Upper lobe of left lung (tissue), 6 donors: ENCODE results near the gene CEP97. TPM values are rescaled to one million over a fixed set of nuclear protein-coding genes. Genes with fewer than 3 reads are reported as not detected.
"Not testable (repeated sequence)": the region's sequence is repeated elsewhere in the genome, so short reads cannot be mapped to it uniquely, and the experiment has no call there.

Experiments
- ATAC-seq, 2 donors: fragments of 200-7000 bp; cut with Tn5 transposase; one replicate each; pipeline ENCODE4 v1.9.1; 2022; ENCODE audit warnings: mild to moderate bottlenecking in 2 of 2, moderate library complexity in 2 of 2; ENCODE audit not compliant: low FRiP score in 2 of 2
- DNase-seq, 2 donors: peaks; one replicate each; pipeline ENCODE4 v3.0.0-alpha.2; 2019 to 2020
- H3K27ac ChIP-seq, 4 donors: fragments of 200-600 bp; sonication (generic); one replicate each; pipeline ENCODE4 v1.5.1; 2016 to 2019
- H3K27me3 ChIP-seq, 4 donors: fragments of 200-600 bp; sonication (generic); one replicate each; pipeline ENCODE4 v1.5.1; 2017 to 2019
- H3K36me3 ChIP-seq, 4 donors: fragments of 200-600 bp; sonication (generic); one replicate each; pipeline ENCODE4 v1.5.1; 2016 to 2019
- H3K4me1 ChIP-seq, 4 donors: fragments of 200-600 bp; sonication (generic); one replicate each; pipeline ENCODE4 v1.5.1; 2018 to 2019
- H3K4me3 ChIP-seq, 4 donors: fragments of 200-600 bp; sonication (generic); one replicate each; pipeline ENCODE4 v1.5.1; 2017 to 2019; ENCODE audit warnings: mild to moderate bottlenecking in 2 of 4, moderate library complexity in 1 of 4
- H3K9me3 ChIP-seq, 4 donors: fragments of 200-600 bp; sonication (generic); one replicate each; pipeline ENCODE4 v1.5.1; 2018 to 2019
- EP300 ChIP-seq, 4 donors: sonication (generic); formaldehyde crosslinking; IDR thresholded peaks; one replicate each; pipeline ENCODE4 v1.5.1; 2017; ENCODE audit warnings: antibody characterized with exemption in 4 of 4, control low read depth in 2 of 4
- POLR2A ChIP-seq, 4 donors: fragments of 450-650 bp; IDR thresholded peaks; one replicate each; pipeline ENCODE4 v1.5.1; 2016 to 2017; ENCODE audit warnings: antibody characterized with exemption in 4 of 4, mild to moderate bottlenecking in 2 of 4
- POLR2AphosphoS5 ChIP-seq, 2 donors: sonication (generic); formaldehyde crosslinking; IDR thresholded peaks; one replicate each; pipeline ENCODE4 v1.5.1; 2017; ENCODE audit warnings: antibody characterized with exemption in 2 of 2
- WGBS, 2 donors: methylation state at CpG; one replicate each; pipeline ENCODE4 v1.1.5; 2017 to 2018; 5-methylcytosine and 5-hydroxymethylcytosine counted together
- total RNA-seq, 6 donors: library from RNA; depleted of rRNA in 4 of 6; stranded (reverse); fragments of >200 nt in 4 of 6; gene quantifications; one replicate each; pipeline versions ENCODE4 v1.1.0 to v1.2.1, GENCODE V29; 2016 to 2021
- TF ChIP-seq, protein P1 (sequence below), 6 experiments: fragments of 450-650 bp in 4 of 6; fragments of 200-600 bp in 2 of 6; sonication (generic) in 2 of 6; IDR thresholded peaks; one replicate each; pipeline ENCODE4 v1.5.1; 2016 to 2019; ENCODE audit warnings: antibody characterized with exemption in 6 of 6
- donor health status: DM: no; HTN: no; CAD: no; lungs with moderate emphysema.
- donor health status: DM: no; HTN: yes; CAD: no; lungs with severe emphysema.

CEP97 gene
- total RNA-seq, 6 donors from 2014 or later = 4.7 to 14.9 (median 7.7) TPM

DNA sequence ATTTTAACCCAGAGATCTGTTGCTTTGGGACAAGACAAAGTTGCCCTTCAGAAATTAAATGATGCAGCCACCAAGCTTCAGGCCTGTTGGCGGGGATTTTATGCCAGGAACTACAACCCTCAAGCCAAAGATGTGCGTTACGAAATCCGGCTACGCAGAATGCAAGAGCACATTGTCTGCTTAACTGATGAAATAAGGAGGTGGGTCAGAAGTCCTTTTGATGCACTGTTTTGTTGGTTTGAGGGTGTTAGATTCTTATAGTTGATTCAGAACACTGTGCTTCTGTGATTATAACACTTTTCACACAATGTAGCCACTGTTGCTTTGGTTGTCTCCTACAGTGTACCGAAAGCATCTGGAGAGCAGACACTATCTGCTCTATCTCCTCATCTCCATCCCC, 33.8 kb downstream of the CEP97 start:
- TF ChIP-seq, protein P1, sequence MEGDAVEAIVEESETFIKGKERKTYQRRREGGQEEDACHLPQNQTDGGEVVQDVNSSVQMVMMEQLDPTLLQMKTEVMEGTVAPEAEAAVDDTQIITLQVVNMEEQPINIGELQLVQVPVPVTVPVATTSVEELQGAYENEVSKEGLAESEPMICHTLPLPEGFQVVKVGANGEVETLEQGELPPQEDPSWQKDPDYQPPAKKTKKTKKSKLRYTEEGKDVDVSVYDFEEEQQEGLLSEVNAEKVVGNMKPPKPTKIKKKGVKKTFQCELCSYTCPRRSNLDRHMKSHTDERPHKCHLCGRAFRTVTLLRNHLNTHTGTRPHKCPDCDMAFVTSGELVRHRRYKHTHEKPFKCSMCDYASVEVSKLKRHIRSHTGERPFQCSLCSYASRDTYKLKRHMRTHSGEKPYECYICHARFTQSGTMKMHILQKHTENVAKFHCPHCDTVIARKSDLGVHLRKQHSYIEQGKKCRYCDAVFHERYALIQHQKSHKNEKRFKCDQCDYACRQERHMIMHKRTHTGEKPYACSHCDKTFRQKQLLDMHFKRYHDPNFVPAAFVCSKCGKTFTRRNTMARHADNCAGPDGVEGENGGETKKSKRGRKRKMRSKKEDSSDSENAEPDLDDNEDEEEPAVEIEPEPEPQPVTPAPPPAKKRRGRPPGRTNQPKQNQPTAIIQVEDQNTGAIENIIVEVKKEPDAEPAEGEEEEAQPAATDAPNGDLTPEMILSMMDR (IDR thresholded peaks at IDR 0.05) = no peak
- TF ChIP-seq POLR2AphosphoS5 (IDR thresholded peaks at IDR 0.05) = no peak
- TF ChIP-seq EP300 (IDR thresholded peaks at IDR 0.05) = no peak
- TF ChIP-seq POLR2A (IDR thresholded peaks at IDR 0.05) = no peak
- no peak overlapping the region for H3K4me3 ChIP-seq
- no peaks in the 10 kb centered on the region for H3K27me3 ChIP-seq
- ATAC-seq (no peak), DNase-seq (no peak)
- H3K36me3 ChIP-seq = peaks cover 5 to 52% (median 19%) of the 10 kb centered on the region in 4 donors
- H3K4me1 ChIP-seq = no peaks in the 10 kb centered on the region
- H3K27ac ChIP-seq = no peak overlapping the region
- no peaks in the 10 kb centered on the region for H3K9me3 ChIP-seq
- 96 to 98% methylated on average over 6 of the region's 6 CpGs for WGBS, 2 donors

DNA sequence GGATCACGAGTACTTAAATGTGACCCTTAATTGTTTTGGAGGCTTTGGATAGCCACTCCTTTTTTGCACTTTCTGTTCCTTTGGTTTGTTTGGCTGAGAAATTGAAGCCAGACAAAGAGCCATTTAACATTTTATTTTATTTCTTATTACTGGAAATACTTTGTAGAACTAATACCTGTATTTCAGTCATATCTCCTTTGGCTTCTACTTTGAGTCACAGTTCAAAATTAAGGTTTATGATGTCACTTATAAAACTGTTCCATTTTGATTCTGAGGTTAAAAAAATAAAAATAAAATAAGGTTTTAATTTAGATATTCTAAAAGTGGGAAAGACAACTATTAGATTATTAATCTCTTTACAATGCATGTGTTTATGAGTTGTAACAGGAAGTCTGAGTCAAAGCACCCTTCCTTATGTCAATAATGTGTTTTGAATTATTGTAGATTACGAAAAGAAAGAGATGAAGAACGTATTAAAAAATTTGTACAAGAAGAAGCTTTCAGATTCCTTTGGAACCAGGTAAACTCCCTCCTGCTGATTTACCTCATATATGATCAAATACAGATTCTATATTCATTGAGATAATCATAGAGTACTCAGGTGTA, 37.7 kb downstream of the CEP97 start:
- Histone ChIP-seq H3K4me1 (no peaks in the 10 kb centered on the region), H3K4me3 (no peak overlapping the region), H3K36me3 (peaks cover 5 to 39% (median 16%) of the 10 kb centered on the region in 4 donors), H3K27ac (no peak overlapping the region), H3K9me3 (no peaks in the 10 kb centered on the region), H3K27me3 (no peaks in the 10 kb centered on the region)
- DNase-seq (no peak), ATAC-seq (no peak)
- TF ChIP-seq EP300 (IDR thresholded peaks at IDR 0.05) = no peak
- TF ChIP-seq, protein P1 (IDR thresholded peaks at IDR 0.05) = no peak
- TF ChIP-seq POLR2AphosphoS5 (IDR thresholded peaks at IDR 0.05) = no peak
- 70 to 72% methylated on average over 3 of the region's 3 CpGs for WGBS, 2 donors

DNA sequence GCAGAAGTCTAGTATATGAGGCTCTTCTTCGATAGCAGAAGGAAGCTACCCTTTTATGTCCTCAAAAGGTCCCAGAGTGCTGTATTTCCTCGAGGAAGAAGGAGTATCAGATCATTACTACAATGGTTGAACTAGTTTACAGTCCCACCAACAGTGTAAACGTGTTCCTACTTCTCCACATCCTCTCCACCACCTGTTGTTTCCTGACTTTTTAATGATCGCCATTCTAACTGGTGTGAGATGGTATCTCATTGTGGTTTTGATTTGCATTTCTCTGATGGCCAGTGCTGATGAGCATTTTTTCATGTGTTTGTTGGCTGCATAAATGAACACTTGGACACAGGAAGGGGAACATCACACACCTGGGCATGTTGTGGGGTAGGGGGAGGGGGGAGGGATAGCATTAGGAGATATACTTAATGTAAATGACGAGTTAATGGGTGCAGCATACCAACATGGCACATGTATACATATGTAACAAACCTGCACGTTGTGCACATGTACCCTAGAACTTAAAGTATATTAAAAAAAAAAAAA, 53.4 kb downstream of the CEP97 start:
- H3K36me3 ChIP-seq, H3K27ac ChIP-seq, DNase-seq, ATAC-seq, H3K9me3 ChIP-seq, H3K27me3 ChIP-seq, H3K4me3 ChIP-seq: not testable (repeated sequence)
- H3K4me1 ChIP-seq = peaks cover 9 to 25% (median 24%) of the 10 kb centered on the region in 4 donors
- WGBS, 2 donors = 85 to 87% methylated on average over 4 to 6 of the region's 6 CpGs

DNA sequence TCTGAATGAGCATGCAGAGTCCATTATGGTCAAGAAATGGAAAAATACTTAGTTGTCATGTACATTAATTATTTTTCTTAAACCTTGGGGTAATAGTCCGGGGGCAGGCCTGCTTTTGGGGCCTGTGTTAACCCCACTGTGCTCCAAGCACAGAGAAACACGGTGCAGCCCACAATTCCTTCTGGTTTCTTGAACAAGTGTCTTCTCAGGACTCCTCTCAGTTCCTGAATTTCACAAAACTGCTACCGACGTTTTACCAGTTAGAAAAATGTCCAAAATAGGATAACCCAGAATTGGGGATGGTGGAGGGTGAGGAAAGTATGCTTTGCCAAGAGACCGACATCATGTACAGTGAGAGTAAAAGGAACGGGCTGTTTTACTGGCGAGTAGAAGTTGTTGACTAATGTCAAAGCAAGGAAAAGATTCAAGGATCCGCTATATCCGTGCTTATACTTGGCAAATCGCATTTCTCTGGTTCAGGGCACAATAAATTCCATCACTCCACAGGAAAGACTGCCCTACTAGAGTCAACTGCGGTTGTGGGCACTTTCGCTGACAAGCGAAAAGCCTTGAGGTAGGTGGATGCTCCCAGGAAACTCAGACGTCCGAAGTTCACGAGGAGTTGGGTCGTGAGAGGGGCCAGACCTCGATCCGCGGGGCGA, 54.1 kb downstream of the CEP97 start:
- no peaks in the 10 kb centered on the region for H3K27me3 ChIP-seq
- TF ChIP-seq POLR2A (IDR thresholded peaks at IDR 0.05) (no peak), POLR2AphosphoS5 (IDR thresholded peaks at IDR 0.05) (no peak), EP300 (IDR thresholded peaks at IDR 0.05) (no peak)
- TF ChIP-seq, protein P1 (IDR thresholded peaks at IDR 0.05) = no peak

DNA sequence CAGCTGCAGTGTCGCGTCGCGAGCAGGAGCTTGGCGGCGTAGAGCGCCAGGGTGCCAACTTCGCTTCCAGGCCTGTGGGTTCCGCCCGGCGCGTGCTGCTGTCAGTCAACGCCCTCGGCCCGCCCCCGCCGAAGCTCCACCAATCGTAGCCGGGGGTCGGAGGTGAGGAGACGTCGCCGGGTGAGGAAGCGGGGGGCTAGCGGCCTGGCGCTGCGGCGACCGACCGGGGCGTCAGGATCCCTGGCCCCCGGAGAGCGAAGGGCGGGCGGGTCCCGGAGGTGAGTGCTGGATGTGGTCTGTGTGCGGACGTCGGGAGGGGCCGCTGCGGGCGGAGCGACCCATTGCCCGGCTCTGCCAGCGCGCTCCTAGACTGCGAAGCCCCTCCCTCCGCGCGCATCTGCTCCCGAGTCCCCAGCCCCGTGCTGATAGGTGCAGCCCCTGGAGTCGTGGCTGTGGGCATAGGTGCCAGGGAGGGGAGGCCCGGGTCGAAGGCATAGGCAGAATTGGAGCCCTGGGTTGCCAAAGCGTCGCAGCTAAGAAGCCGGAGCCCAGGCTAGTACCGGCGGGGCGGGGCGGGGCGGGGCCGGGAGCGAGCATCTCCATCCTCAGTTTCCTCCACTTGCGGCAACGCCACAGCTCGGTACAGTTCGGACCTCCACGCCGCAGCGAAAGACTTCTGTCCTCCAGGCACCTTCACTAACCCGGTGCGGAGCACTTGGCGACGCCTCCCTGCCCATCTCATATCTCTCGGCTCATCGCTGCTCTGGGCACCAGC, 54.8 kb downstream of the CEP97 start, which contains the start of gene NXPE3:
Gene NXPE3, plus strand, starts transcription at position 165 of the 775 bp plus-strand sequence. CDS start 6,386 bp downstream, outside the sequence.
- H3K27ac ChIP-seq = peak within 1 kb of the TSS; percentile 81 to 92 (median 88)
- peak within 1 kb of the TSS; percentile 79 to 85 (median 83) for H3K4me3 ChIP-seq
- WGBS, 2 donors = 0 to 1% methylated on average over 9 to 30 of the region's 78 CpGs
- TF ChIP-seq EP300 (IDR thresholded peaks at IDR 0.05) (no peak), POLR2A (IDR thresholded peaks at IDR 0.05) (peak in 3 of 4 donors; percentile 40 to 67 (median 42)), POLR2AphosphoS5 (IDR thresholded peaks at IDR 0.05) (peak in 1 of 2 donors; percentile 84)
- TF ChIP-seq, protein P1 (IDR thresholded peaks at IDR 0.05) = peak in 1 of 6 experiments; percentile 26
- H3K27me3 ChIP-seq = no peaks in the 10 kb centered on the region
- peak; percentile 96 to 99 for ATAC-seq
- H3K4me1 ChIP-seq = peaks cover 11 to 29% (median 26%) of the 10 kb centered on the region in 4 donors
- peaks cover 0 to 18% (median 9%) of the 10 kb centered on the region in 4 donors for H3K36me3 ChIP-seq
- peak; percentile 96 to 99 for DNase-seq
- no peaks in the 10 kb centered on the region for H3K9me3 ChIP-seq

More for the DNA sequence above, 54.1 kb downstream of the CEP97 start:
- 26 to 27% methylated on average over 19 to 21 of the region's 21 CpGs for WGBS, 2 donors
- DNase-seq = no peak
- Histone ChIP-seq H3K27ac (peak overlapping the region; percentile 81 to 92 (median 88)), H3K4me3 (peak overlapping the region; percentile 79 to 85 (median 83)), H3K4me1 (peaks cover 9 to 25% (median 24%) of the 10 kb centered on the region in 4 donors), H3K36me3 (peaks cover 0 to 13% (median 6%) of the 10 kb centered on the region in 4 donors), H3K9me3 (no peaks in the 10 kb centered on the region)
- ATAC-seq = peak in 1 of 2 donors; percentile 34
